ENCODE results near the gene IL4I1. TPM values are rescaled to one million over a fixed set of nuclear protein-coding genes. Genes with fewer than 3 reads are reported as not detected.

The IL4I1 gene
- total RNA-seq, 1 donor from 2014 or later = 0.58 TPM

DNA sequence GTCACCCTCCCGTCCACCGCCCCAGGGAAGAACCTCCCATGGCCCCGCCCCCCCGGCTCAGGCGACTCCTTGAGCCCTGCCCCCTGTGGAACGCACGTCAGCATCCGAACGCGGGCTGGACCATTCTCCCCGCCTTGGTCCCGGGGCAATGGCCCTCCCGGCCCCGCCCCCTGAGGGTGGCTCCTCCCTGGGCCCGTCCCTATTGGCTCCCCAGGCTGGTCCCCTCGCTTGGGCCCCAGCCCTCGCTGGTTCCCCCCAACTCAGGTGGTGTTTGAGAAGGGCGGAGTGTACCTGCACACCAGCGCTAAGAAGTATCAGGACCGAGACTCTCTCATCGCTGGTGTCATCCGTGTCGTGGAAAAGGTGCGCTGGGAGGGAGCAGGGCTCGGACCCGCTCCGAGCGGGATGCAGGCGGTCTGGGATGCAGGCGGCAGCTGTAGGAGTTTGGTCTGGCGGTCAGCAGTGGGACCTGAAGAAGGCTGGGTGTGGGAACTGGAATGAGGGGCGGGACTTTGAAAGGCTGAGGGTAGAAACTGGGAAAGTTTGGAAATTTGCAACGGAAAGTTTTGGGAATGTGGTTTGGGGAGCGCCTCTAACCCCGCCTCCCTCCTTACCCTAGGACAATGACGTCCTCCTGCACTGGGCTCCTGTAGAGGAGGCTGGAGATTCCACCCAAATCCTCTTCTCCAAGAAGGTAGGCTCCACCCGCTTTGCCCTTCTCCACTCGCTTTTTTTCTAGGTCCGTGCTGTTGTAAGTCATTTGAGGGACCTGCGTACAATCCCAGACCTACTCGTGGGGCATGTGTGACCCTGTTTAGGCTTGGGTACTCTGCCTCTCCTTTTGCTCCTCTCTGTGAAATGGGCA, 18.6 kb downstream of the IL4I1 start:
- Mint-ChIP-seq H3K36me3 (peaks cover 13% of the 10 kb centered on the region), H3K9me3 (no peaks in the 10 kb centered on the region), H3K27me3 (no peaks in the 10 kb centered on the region), H3K4me1 (ENCODE audit: unreplicated experiment) (peaks cover 4% of the 10 kb centered on the region), H3K27ac (no peak overlapping the region), H3K4me3 (no peak overlapping the region)
- DNase-seq (ENCODE audit: extremely low spot score, unreplicated experiment) = peak; percentile 98
- TF ChIP-seq, protein P1, sequence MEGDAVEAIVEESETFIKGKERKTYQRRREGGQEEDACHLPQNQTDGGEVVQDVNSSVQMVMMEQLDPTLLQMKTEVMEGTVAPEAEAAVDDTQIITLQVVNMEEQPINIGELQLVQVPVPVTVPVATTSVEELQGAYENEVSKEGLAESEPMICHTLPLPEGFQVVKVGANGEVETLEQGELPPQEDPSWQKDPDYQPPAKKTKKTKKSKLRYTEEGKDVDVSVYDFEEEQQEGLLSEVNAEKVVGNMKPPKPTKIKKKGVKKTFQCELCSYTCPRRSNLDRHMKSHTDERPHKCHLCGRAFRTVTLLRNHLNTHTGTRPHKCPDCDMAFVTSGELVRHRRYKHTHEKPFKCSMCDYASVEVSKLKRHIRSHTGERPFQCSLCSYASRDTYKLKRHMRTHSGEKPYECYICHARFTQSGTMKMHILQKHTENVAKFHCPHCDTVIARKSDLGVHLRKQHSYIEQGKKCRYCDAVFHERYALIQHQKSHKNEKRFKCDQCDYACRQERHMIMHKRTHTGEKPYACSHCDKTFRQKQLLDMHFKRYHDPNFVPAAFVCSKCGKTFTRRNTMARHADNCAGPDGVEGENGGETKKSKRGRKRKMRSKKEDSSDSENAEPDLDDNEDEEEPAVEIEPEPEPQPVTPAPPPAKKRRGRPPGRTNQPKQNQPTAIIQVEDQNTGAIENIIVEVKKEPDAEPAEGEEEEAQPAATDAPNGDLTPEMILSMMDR (conservative IDR thresholded peaks at IDR 0.05) = no peak

- Mint-ChIP-seq H3K27ac (no peak within 1 kb of the TSS), H3K36me3 (peaks cover 11% of the 10 kb centered on the region), H3K4me1 (ENCODE audit: unreplicated experiment) (peaks cover 4% of the 10 kb centered on the region), H3K9me3 (no peaks in the 10 kb centered on the region), H3K4me3 (no peak within 1 kb of the TSS), H3K27me3 (no peaks in the 10 kb centered on the region)
- TF ChIP-seq, protein P1 (conservative IDR thresholded peaks at IDR 0.05) = no peak
- DNase-seq (ENCODE audit: extremely low spot score, unreplicated experiment) = peak; percentile 98
Measured at GRCh38 chr19:49877020-49877878, 19.4 kb downstream of the IL4I1 start, which contains the start of the genes AKT1S1 and TBC1D17. Gene AKT1S1, minus strand, starts transcription at chr19:49877355. Its CDS starts 4,060 bp downstream, at chr19:49873295. Gene TBC1D17, plus strand, starts transcription at chr19:49877702. Its CDS starts 22 bp downstream, at chr19:49877724.

- H3K9me3 Mint-ChIP-seq = no peaks in the 10 kb centered on the region
- TF ChIP-seq, protein P1 (conservative IDR thresholded peaks at IDR 0.05) = no peak
- H3K4me1 Mint-ChIP-seq (ENCODE audit: unreplicated experiment) = peaks cover 4% of the 10 kb centered on the region
- DNase-seq (ENCODE audit: extremely low spot score, unreplicated experiment) = peak; percentile 97
- H3K27ac Mint-ChIP-seq = no peak overlapping the region
- no peaks in the 10 kb centered on the region for H3K27me3 Mint-ChIP-seq
- no peak overlapping the region for H3K4me3 Mint-ChIP-seq
- peaks cover 10% of the 10 kb centered on the region for H3K36me3 Mint-ChIP-seq
Measured at GRCh38 chr19:49876422-49877019, 20.2 kb downstream of the IL4I1 start.

DNA sequence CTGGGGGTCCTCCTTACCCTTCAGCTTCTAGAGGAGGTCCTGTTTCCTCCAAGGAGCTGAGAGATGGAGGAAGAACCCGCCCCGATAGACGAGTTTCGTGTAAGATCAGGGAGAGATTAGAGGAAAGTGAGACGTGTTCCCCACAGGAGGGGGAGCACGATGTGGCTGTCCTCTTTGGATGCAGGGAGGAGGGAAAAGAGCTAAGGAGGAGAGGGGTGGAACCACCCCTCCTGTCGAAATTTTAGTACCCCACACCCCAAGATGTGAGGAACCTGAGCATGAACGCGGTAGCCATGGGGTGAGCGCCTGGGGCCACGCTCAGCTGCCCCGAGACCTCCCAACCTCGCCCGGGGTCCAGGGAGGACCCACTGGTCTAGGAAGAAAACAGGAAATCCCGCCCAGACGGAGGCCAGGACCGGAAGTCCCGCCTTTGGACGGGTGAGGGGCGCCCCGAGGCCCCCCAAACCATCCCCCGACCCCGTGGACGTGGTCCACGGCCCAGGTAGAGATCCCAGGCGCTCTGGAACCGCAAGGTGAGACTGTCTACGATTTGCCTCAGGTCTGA, 20.7 kb downstream of the IL4I1 start:
- no peak overlapping the region for H3K4me3 Mint-ChIP-seq
- no peak overlapping the region for H3K27ac Mint-ChIP-seq
- no peaks in the 10 kb centered on the region for H3K9me3 Mint-ChIP-seq
- TF ChIP-seq, protein P1 (conservative IDR thresholded peaks at IDR 0.05) = no peak
- no peak for DNase-seq (ENCODE audit: extremely low spot score, unreplicated experiment)
- peaks cover 7% of the 10 kb centered on the region for H3K36me3 Mint-ChIP-seq
- peaks cover 4% of the 10 kb centered on the region for H3K4me1 Mint-ChIP-seq (ENCODE audit: unreplicated experiment)
- no peaks in the 10 kb centered on the region for H3K27me3 Mint-ChIP-seq

DNA sequence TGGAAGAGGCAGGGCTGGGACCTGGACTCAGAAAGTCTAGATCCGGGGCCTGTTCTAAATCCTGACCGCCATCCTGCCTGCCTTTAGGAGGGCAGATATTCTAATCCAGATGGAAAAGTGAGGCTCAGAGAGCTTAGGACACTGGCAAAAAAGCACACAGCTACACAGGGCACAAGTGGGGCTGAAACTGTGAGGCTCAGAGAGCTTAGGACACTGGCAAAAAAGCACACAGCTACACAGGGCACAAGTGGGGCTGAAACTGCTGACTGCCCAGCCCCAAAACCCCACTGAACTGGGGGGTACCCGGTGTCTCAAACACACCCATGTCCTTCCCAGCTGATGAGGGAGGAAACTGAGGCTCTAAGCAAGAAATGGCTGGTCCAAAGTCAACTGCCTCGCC, 21.5 kb downstream of the IL4I1 start:
- Mint-ChIP-seq H3K4me1 (ENCODE audit: unreplicated experiment) (peaks cover 4% of the 10 kb centered on the region), H3K27me3 (no peaks in the 10 kb centered on the region), H3K27ac (peak overlapping the region; percentile 35), H3K4me3 (no peak overlapping the region), H3K36me3 (peaks cover 7% of the 10 kb centered on the region), H3K9me3 (no peaks in the 10 kb centered on the region)
- DNase-seq (ENCODE audit: extremely low spot score, unreplicated experiment) = no peak
- TF ChIP-seq, protein P1 (conservative IDR thresholded peaks at IDR 0.05) = no peak

Measured in type B pancreatic cell (in vitro differentiated cells).